A673 (cell line): ENCODE data around the gene ARL8A. TPM values are rescaled to one million over a fixed set of nuclear protein-coding genes. Genes with fewer than 3 reads are reported as not detected.

ENCODE experiments used
- Bru-seq: library from RNA; stranded (reverse); fragments of 400-500 nt; gene quantifications from one replicate; lab custom pipeline; 2021; lab: Mats Ljungman, UMichigan
- BruChase-seq, 2 experiments: library from RNA; stranded (reverse); fragments of 400-500 nt; gene quantifications; one replicate each; lab custom pipeline; 2021; lab: Mats Ljungman, UMichigan
- BruUV-seq: library from RNA; stranded (reverse); fragments of 400-500 nt; replicated peaks from 2 replicates; lab custom pipeline; 2021; lab: Mats Ljungman, UMichigan
- CTCF ChIA-PET: fragments of 300-600 bp; sonication (Branson Sonifier 250); formaldehyde crosslinking; loops from one replicate; lab custom pipeline; 2022; ENCODE audit warnings: antibody characterized with exemption; lab: Charles Lee
- POLR2A ChIA-PET: fragments of 300-600 bp; sonication (Branson Sonifier 250); formaldehyde crosslinking; loops from one replicate; lab custom pipeline; 2022; ENCODE audit warnings: antibody characterized with exemption; ENCODE audit not compliant: low non-redundant PET; lab: Charles Lee
- DNase-seq: peaks from one replicate; pipeline ENCODE4 v3.0.0-alpha.2; 2015; ENCODE audit warnings: low spot score
- H3K27ac ChIP-seq: fragments of 200-600 bp; sonication (generic); 2 replicates; pipeline ENCODE4 v1.5.1; 2016; ENCODE audit warnings: mixed run types, low read depth, mild to moderate bottlenecking, mixed read lengths, antibody characterized with exemption, low read length; ENCODE audit not compliant: poor library complexity, severe bottlenecking
- H3K27me3 ChIP-seq: fragments of 200-600 bp; sonication (generic); replicated peaks from 2 replicates; pipeline ENCODE4 v1.6.1; 2017; ENCODE audit warnings: mixed run types, low read depth, mild to moderate bottlenecking, mixed read lengths, antibody characterized with exemption, low read length; ENCODE audit not compliant: insufficient read depth, poor library complexity
- H3K36me3 ChIP-seq: fragments of 200-600 bp; sonication (generic); 2 replicates; pipeline ENCODE4 v1.6.1; 2016; ENCODE audit warnings: mixed run types, mild to moderate bottlenecking, mixed read lengths, antibody characterized with exemption, low read length; ENCODE audit not compliant: insufficient read depth, poor library complexity, severe bottlenecking
- H3K4me1 ChIP-seq: fragments of 200-600 bp; sonication (generic); 2 replicates; pipeline ENCODE4 v1.6.1; 2017; ENCODE audit warnings: mixed run types, mild to moderate bottlenecking, mixed read lengths, antibody characterized with exemption, low read length; ENCODE audit not compliant: insufficient read depth, poor library complexity, severe bottlenecking
- H3K4me3 ChIP-seq: fragments of 200-600 bp; sonication (generic); 2 replicates; pipeline ENCODE4 v1.5.1; 2016; ENCODE audit warnings: low read depth, mixed run types, mild to moderate bottlenecking, mixed read lengths, low read length; ENCODE audit not compliant: poor library complexity, severe bottlenecking
- H3K9me3 ChIP-seq: fragments of 200-600 bp; sonication (generic); 2 replicates; pipeline ENCODE4 v1.6.1; 2016; ENCODE audit warnings: mixed run types, low read depth, mild to moderate bottlenecking, mixed read lengths, antibody characterized with exemption, low read length; ENCODE audit not compliant: poor library complexity, severe bottlenecking
- CTCF ChIP-seq: fragments of 300-800, 200-600 bp; sonication (generic); conservative IDR thresholded peaks from 2 replicates; pipeline ENCODE4 v1.5.1; 2017; ENCODE audit warnings: low read depth, mild to moderate bottlenecking, antibody characterized with exemption, low read length, moderate library complexity, mixed read lengths
- EZH2 ChIP-seq: fragments of 200-600 bp; sonication (generic); IDR thresholded peaks from 2 replicates; pipeline ENCODE4 v1.6.1; 2017; ENCODE audit warnings: borderline replicate concordance, low read depth, mild to moderate bottlenecking, mixed read lengths, antibody characterized with exemption, low read length; ENCODE audit not compliant: poor library complexity, severe bottlenecking
- intact Hi-C: fragments of 100-400 bp; cut with micrococcal nuclease; formaldehyde crosslinking; loops from one replicate; pipeline ENCODE4 v1.10.0; 2022; ENCODE audit not compliant: unreplicated experiment
- long read RNA-seq: library from polyadenylated mRNA; stranded (forward); transcript quantifications from one replicate; pipeline ENCODE4 v2.0.0, GENCODE V29; 2022
- total RNA-seq: library from RNA; stranded (reverse); gene quantifications from 2 replicates; pipeline ENCODE4 v1.2.3, GENCODE V29; 2021

ARL8A gene
- 41.9 and 48.3 TPM in 2 replicates for total RNA-seq
- percentile 59 among the genes with signal in this experiment for Bru-seq, nascent RNA
- percentile 65 among the genes with signal in this experiment for BruChase-seq, experiment 1, labeled RNA remaining after a 2-hour chase
- BruChase-seq, experiment 2, labeled RNA remaining after a 6-hour chase = percentile 62 among the genes with signal in this experiment
- long read RNA-seq, transcript ARL8A-201 (7 exons, 1,793 nt) = major isoform, 51 of 58 reads
- long read RNA-seq, partial matches to known transcripts = 1 of 58 reads
- long read RNA-seq, other reads (novel, unspliced or antisense) = 6 of 58 reads

- DNase-seq = peak; percentile 60
- Histone ChIP-seq H3K4me3 (peak within 1 kb of the TSS; percentile 96), H3K36me3 (no peaks in the 10 kb centered on the region), H3K27me3 (no peaks in the 10 kb centered on the region), H3K4me1 (no peaks in the 10 kb centered on the region), H3K27ac (peak within 1 kb of the TSS; percentile 79), H3K9me3 (no peaks in the 10 kb centered on the region)
- no peak for TF ChIP-seq EZH2
- TF ChIP-seq CTCF = no peak
- intact Hi-C loops = no loop called here
- BruUV-seq = no TSS peak
- CTCF ChIA-PET = interaction anchor here (1.8 kb wide), 1 partner anchor 16 kb away, joined by 6 read pairs; the partner anchor contains the start of gene PTPN7
- POLR2A ChIA-PET = no interaction called here
Observed at GRCh38 chr1:202144402-202145067, at the start of gene ARL8A. Gene ARL8A (minus strand): TSS chr1:202144737. CDS start chr1:202144572, 165 bp downstream.

DNA sequence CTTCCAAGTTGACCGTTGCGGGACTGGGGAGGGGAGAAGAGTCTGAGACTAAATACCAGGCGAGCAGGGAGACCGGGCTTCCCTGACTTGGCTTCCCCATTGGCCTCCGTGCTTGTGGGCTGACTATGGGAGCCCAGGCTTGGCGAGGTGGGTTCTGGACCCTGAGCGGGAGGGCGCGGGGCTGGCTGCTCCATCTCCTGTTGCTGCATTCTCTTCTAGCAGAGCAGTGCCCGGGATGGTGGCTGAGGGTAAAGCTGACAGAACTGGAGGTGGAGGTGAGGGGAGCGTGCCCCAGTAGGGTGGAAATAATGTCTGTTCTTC lies 49.8 kb upstream of the ARL8A start:
- H3K36me3 ChIP-seq = no peaks in the 10 kb centered on the region
- no TSS peak for BruUV-seq
- ChIA-PET CTCF (interaction anchor here (0.5 to 0.7 kb wide), 2 partner anchors 11 to 163 kb away, joined by 3 to 7 read pairs; no protein-coding TSS in a partner anchor), POLR2A (no interaction called here)
- intact Hi-C loops = no loop called here
- TF ChIP-seq EZH2 = peak; percentile 31
- TF ChIP-seq CTCF = no peak
- no peak overlapping the region for H3K27ac ChIP-seq
- no peak for DNase-seq
- no peaks in the 10 kb centered on the region for H3K4me1 ChIP-seq
- no peaks in the 10 kb centered on the region for H3K9me3 ChIP-seq
- peaks cover 39% of the 10 kb centered on the region for H3K27me3 ChIP-seq
- H3K4me3 ChIP-seq = no peak overlapping the region

DNA sequence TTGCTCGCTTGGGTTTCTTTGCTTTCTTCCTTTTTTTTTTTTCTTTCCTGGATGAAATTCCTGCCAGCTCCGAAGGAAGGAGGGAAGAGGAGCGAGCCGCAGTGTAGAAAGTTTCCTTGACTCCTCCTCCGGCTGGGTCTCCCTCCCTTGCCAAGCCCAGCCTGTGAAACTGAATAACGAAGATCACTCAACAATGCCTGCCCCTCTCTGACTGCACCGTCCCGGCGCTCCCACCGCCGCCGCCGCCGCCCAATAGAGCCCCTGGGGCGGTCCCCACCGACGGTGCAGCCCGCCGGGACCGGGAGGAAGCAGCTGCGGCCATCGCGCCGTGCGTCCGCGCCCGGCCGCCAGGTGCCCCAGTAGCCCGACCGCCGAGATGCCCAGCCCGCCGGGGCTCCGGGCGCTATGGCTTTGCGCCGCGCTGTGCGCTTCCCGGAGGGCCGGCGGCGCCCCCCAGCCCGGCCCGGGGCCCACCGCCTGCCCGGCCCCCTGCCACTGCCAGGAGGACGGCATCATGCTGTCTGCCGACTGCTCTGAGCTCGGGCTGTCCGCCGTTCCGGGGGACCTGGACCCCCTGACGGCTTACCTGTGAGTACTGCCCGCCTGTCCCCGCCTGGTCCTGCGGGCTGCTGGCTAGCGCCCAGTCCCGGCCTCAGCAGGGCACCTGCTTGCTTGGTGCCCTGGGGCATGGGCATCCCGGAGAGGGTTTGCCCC lies 49.2 kb upstream of the ARL8A start, which contains the start of gene LGR6:
Gene LGR6 (plus strand): TSS at position 186 of the 714 bp plus-strand sequence. CDS start 191 bp downstream, at position 377.
- POLR2A ChIA-PET = no interaction called here
- H3K27me3 ChIP-seq = peaks cover 39% of the 10 kb centered on the region

More for the DNA sequence above, 49.2 kb upstream of the ARL8A start, which contains the start of gene LGR6:
- Histone ChIP-seq H3K27ac (no peak within 1 kb of the TSS), H3K9me3 (no peaks in the 10 kb centered on the region), H3K4me1 (no peaks in the 10 kb centered on the region), H3K4me3 (no peak within 1 kb of the TSS), H3K36me3 (no peaks in the 10 kb centered on the region)
- intact Hi-C loops = loop anchor here (2.0 kb wide), 1 partner anchor 121 kb away; no protein-coding TSS in a partner anchor
- no peak for DNase-seq
- peak; percentile 89 for TF ChIP-seq EZH2
- no peak for TF ChIP-seq CTCF
- no TSS peak for BruUV-seq
- CTCF ChIA-PET = interaction anchor here (0.5 to 1.6 kb wide), 6 partner anchors 8 to 163 kb away, joined by 3 to 7 read pairs (median 4); no protein-coding TSS in a partner anchor
